ENCODE measurements around the gene CUX1.

Gene CUX1

GRCh38 chr7:101814991-101815825 lies 2.2 kb upstream of the CUX1 start:
- peak; percentile 48 for TF ChIP-seq CTCF (IDR thresholded peaks at IDR 0.05; ENCODE audit: control insufficient read depth, extremely low read depth, insufficient read depth)
- no peak for DNase-seq (ENCODE audit: low read depth)
- H3K4me3 ChIP-seq (ENCODE audit: low read depth, low read length) = peak overlapping the region; percentile 61

DNA sequence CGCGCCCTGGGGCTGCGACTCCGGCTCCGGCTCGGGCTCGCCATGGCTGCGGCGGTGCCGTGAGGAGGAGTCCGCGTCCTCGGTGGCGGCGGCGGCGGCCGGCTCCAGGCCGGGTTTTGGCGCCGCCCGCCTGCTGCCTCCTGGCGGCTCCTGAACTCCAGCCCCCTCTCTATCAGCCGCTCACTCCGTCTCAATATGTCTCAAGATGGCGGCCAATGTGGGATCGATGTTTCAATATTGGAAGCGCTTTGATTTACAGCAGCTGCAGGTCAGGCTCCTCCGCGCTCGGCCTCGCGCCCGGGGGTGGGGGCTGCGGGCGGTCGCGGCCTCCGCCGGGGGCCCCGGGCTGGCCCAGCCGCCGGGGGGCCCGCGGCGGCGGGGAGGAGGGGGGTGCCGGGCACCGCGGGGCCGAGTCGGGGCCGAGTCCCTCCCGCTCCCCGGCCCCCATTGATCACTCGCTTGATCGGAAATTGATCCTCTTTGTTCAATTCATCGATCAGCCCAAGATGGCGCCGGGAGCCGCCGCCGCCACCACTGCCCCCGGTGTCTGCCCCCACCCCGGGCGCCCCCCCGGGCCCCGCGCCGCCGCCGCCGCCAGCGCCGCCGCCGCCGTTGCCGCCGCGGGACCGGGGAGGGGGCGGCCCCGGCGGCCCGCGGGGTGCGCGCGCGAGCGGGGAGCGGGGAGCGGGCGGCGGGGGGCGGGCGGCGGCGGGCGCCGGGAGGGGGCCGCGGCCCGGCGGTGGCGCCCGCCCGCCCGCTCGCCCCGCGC lies 1.4 kb upstream of the CUX1 start:
- H3K4me3 ChIP-seq (ENCODE audit: low read depth, low read length) = peak overlapping the region; percentile 65
- TF ChIP-seq CTCF (IDR thresholded peaks at IDR 0.05; ENCODE audit: control insufficient read depth, extremely low read depth, insufficient read depth) = peak; percentile 23; the same call in 1 of the 2 replicates
- DNase-seq (ENCODE audit: low read depth) = peak; percentile 40

- peak overlapping the region; percentile 65 for H3K4me3 ChIP-seq (ENCODE audit: low read depth, low read length)
- DNase-seq (ENCODE audit: low read depth) = no peak
- TF ChIP-seq CTCF (IDR thresholded peaks at IDR 0.05; ENCODE audit: control insufficient read depth, extremely low read depth, insufficient read depth) = peak; percentile 74
Observed at GRCh38 chr7:101816595-101817470, 593 bp upstream of the CUX1 start.

GRCh38 chr7:101818287-101819071 lies 1.1 kb downstream of the CUX1 start:
- no peak overlapping the region for H3K4me3 ChIP-seq (ENCODE audit: low read depth, low read length)
- TF ChIP-seq CTCF (IDR thresholded peaks at IDR 0.05; ENCODE audit: control insufficient read depth, extremely low read depth, insufficient read depth) = no peak
- DNase-seq (ENCODE audit: low read depth) = no peak

DNA sequence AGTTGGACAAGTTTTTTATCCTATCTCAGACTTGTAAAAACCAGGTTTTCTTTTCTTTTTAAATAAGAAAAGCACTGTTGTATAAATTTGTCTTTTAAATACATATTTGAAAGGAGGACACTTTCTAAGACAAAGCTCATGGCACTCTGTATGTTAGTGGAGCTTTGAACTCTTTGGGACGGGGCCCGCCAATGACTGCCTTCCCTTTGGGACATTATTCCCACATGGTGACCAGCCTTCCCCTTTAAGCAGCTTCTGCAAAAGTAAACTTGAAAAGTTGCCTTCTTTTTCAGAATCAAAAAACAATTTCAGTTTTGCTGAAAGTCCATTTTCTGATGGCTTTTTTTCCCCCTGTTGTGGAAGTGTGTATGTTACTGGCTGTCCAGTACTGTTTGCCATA lies 1.8 kb downstream of the CUX1 start:
- DNase-seq (ENCODE audit: low read depth) = no peak
- H3K4me3 ChIP-seq (ENCODE audit: low read depth, low read length) = no peak overlapping the region
- TF ChIP-seq CTCF (IDR thresholded peaks at IDR 0.05; ENCODE audit: control insufficient read depth, extremely low read depth, insufficient read depth) = no peak
